ENCODE results near the gene ANKRD11. TPM values are rescaled to one million over a fixed set of nuclear protein-coding genes. Genes with fewer than 3 reads are reported as not detected.

The ANKRD11 gene
- total and polyA plus RNA-seq, 2 donors (not counting 3 experiments of a cell fraction or from before 2014, with no cell fraction given), result 55.8 to 191 TPM

DNA sequence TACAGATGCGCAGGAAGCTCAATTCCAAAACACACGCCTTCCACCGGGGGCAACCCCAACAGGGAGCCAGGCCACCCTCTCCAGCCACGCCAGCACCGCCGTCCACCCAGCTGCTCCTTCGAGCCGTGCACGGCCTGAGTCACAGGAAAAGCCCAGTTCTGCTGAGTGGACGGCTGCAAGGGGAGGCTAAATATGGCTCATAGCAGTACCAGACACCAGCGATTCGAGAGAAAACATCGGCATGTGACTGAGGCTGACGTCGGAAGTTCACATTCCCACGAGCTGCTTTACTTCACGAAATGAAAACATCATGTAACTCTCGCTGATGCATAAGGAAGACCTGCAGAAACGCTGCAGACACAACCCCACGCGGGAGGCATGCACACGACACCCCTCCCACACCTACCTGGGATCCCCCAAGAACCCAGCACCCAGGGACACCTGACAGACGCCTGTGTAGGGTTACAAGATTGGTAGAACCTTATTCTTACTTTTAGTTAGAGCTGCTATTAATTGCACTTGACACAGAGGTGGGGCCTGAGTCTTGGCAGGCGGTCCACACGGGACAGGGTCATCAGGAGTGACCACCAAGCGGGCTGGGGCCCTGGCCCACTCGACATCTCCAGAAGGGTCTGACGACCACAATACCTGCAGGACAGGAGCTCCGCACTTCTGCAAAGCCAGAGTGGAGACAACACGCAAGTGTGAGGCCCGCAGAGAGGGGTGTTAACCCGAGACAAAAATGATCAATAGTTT, 116.8 kb downstream of the ANKRD11 start:
- Histone ChIP-seq H3K27me3 (ENCODE audit: control insufficient read depth in 2 of 2, insufficient read depth in 2 of 2, low read length in 2 of 2) (no peaks in the 10 kb centered on the region), H3K4me1 (ENCODE audit: control insufficient read depth, extremely low read depth, insufficient read depth, low read length) (peaks cover 4% of the 10 kb centered on the region), H2AFZ (ENCODE audit: low read depth, low read length) (no peak overlapping the region), H3K9ac (replicated peaks; ENCODE audit: extremely low read depth, insufficient read depth, low read length) (no peak overlapping the region), H3K9me1 (replicated peaks; ENCODE audit: control insufficient read depth, extremely low read depth, insufficient read depth, low read length) (no peaks in the 10 kb centered on the region), H3K27ac (ENCODE audit: insufficient read depth, low read depth, low read length) (no peak overlapping the region), H3K4me2 (ENCODE audit: insufficient read depth, low read length) (no peak overlapping the region), H3K4me3 (replicated peaks in 1 of 3; ENCODE audit: insufficient read depth in 1 of 3, low read depth in 1 of 3, low read length in 3 of 3) (no peak overlapping the region), H3K36me3 (ENCODE audit: control insufficient read depth in 2 of 2, extremely low read depth in 1 of 2, insufficient read depth in 2 of 2, low read length in 2 of 2) (peaks cover 0 to 2% of the 10 kb centered on the region in 2 experiments), H4K20me1 (replicated peaks; ENCODE audit: control insufficient read depth, extremely low read depth, insufficient read depth, low read length) (peaks cover 9% of the 10 kb centered on the region), H3K79me2 (ENCODE audit: control insufficient read depth, insufficient read depth, low read length) (peaks cover 100% of the 10 kb centered on the region), H3K9me3 (replicated peaks; ENCODE audit: control insufficient read depth, insufficient read depth, low read length) (no peaks in the 10 kb centered on the region)
- ChIA-PET POLR2A (interaction anchor here (1.5 kb wide), 1 partner anchor 10 kb away, joined by 4 read pairs; no protein-coding TSS in a partner anchor), CTCF (interaction anchor here (0.9 to 2.1 kb wide), 9 partner anchors 9 to 116 kb away, joined by 3 to 10 read pairs (median 4); no protein-coding TSS in a partner anchor)
- DNase-seq (ENCODE audit: low read depth, low spot score), result peak; percentile 43
- no peak for TF ChIP-seq EZH2 (IDR thresholded peaks at IDR 0.05; ENCODE audit: borderline replicate concordance, low read depth, low read length, severe bottlenecking)
- TF ChIP-seq POLR2AphosphoS5 (IDR thresholded peaks at IDR 0.05; ENCODE audit: insufficient read depth, low read depth, low read length), result no peak
- TF ChIP-seq, protein P1, sequence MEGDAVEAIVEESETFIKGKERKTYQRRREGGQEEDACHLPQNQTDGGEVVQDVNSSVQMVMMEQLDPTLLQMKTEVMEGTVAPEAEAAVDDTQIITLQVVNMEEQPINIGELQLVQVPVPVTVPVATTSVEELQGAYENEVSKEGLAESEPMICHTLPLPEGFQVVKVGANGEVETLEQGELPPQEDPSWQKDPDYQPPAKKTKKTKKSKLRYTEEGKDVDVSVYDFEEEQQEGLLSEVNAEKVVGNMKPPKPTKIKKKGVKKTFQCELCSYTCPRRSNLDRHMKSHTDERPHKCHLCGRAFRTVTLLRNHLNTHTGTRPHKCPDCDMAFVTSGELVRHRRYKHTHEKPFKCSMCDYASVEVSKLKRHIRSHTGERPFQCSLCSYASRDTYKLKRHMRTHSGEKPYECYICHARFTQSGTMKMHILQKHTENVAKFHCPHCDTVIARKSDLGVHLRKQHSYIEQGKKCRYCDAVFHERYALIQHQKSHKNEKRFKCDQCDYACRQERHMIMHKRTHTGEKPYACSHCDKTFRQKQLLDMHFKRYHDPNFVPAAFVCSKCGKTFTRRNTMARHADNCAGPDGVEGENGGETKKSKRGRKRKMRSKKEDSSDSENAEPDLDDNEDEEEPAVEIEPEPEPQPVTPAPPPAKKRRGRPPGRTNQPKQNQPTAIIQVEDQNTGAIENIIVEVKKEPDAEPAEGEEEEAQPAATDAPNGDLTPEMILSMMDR (IDR thresholded peaks at IDR 0.05; ENCODE audit: extremely low read depth in 1 of 2, insufficient read depth in 1 of 2, low read depth in 1 of 2, low read length in 2 of 2), result no peak
- no peak for TF ChIP-seq JUN (IDR thresholded peaks at IDR 0.05; ENCODE audit: borderline replicate concordance, insufficient read depth, insufficient read length, low read depth)
- no peak for TF ChIP-seq MYC (IDR thresholded peaks at IDR 0.05; ENCODE audit: low read depth, low read length)
- TF ChIP-seq GATA2 (IDR thresholded peaks at IDR 0.05; ENCODE audit: insufficient read depth, insufficient read length, low read depth, low read length), result no peak
- no peak for TF ChIP-seq FOS (IDR thresholded peaks at IDR 0.05; ENCODE audit: borderline replicate concordance, insufficient read depth, low read length)
- no peak for TF ChIP-seq POLR2A (IDR thresholded peaks at IDR 0.05; ENCODE audit: low read depth, low read length)
- TF ChIP-seq, protein P2, sequence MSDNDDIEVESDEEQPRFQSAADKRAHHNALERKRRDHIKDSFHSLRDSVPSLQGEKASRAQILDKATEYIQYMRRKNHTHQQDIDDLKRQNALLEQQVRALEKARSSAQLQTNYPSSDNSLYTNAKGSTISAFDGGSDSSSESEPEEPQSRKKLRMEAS (IDR thresholded peaks at IDR 0.05; ENCODE audit: insufficient read depth, insufficient read length), result no peak
- peak; percentile 82 for FAIRE-seq
- intact Hi-C loops (cut with micrococcal nuclease) (no loop called here), dilution Hi-C loops (cut with MboI; ENCODE audit: extremely low pct_ligation_motif_present, low sequenced_read_pairs) (no loop called here)
- no TSS peak for BruUV-seq (replicated peaks)
